H9 (cell line): ENCODE data around the gene FEZF2. TPM values are rescaled to one million over a fixed set of nuclear protein-coding genes. Genes with fewer than 3 reads are reported as not detected.

Experiments
- DNase-seq: peaks from one replicate; pipeline ENCODE4 v3.0.0-alpha.2; 2017
- H2AFZ ChIP-seq: one replicate; pipeline ENCODE4 v1.6.1; 2013; ENCODE audit warnings: mild to moderate bottlenecking, low read length, control low read depth, moderate library complexity
- H2AK5ac ChIP-seq: 2 replicates; pipeline ENCODE4 v1.6.1; 2013; ENCODE audit warnings: low read length, control low read depth, mixed read lengths; ENCODE audit not compliant: insufficient read length
- H2BK120ac ChIP-seq: one replicate; pipeline ENCODE4 v1.6.1; 2013; ENCODE audit warnings: low read depth, mild to moderate bottlenecking, low read length, control low read depth, inconsistent platforms; ENCODE audit not compliant: poor library complexity, severe bottlenecking
- H2BK12ac ChIP-seq: 2 replicates; pipeline ENCODE4 v1.6.1; 2013; ENCODE audit warnings: low read length, control low read depth, mixed read lengths, low read depth; ENCODE audit not compliant: insufficient read length
- H2BK15ac ChIP-seq: 2 replicates; pipeline ENCODE4 v1.6.1; 2013; ENCODE audit warnings: low read depth, low read length, control low read depth
- H2BK20ac ChIP-seq: one replicate; pipeline ENCODE4 v1.6.1; 2013; ENCODE audit warnings: low read depth, mild to moderate bottlenecking, low read length, control low read depth, inconsistent platforms; ENCODE audit not compliant: poor library complexity, severe bottlenecking
- H2BK5ac ChIP-seq: 2 replicates; pipeline ENCODE4 v1.6.1; 2013; ENCODE audit warnings: low read length, control low read depth, mixed read lengths; ENCODE audit not compliant: insufficient read length
- H3K14ac ChIP-seq: 2 replicates; pipeline ENCODE4 v1.6.1; 2013; ENCODE audit warnings: low read length, control low read depth; ENCODE audit not compliant: insufficient read depth
- H3K18ac ChIP-seq: 2 replicates; pipeline ENCODE4 v1.6.1; 2013; ENCODE audit warnings: low read depth, mild to moderate bottlenecking, mixed read lengths, low read length, control low read depth; ENCODE audit not compliant: insufficient read length
- H3K23ac ChIP-seq: 2 replicates; pipeline ENCODE4 v1.6.1; 2013; ENCODE audit warnings: low read length, control low read depth, mixed read lengths, low read depth; ENCODE audit not compliant: insufficient read length
- H3K23me2 ChIP-seq: 2 replicates; pipeline ENCODE4 v1.6.1; 2013; ENCODE audit warnings: low read depth, mild to moderate bottlenecking, mixed read lengths, low read length, control low read depth; ENCODE audit not compliant: insufficient read length, poor library complexity, severe bottlenecking
- H3K27ac ChIP-seq: 2 replicates; pipeline ENCODE4 v1.5.1; 2013; ENCODE audit warnings: low read length, control low read depth, mixed read lengths, low read depth; ENCODE audit not compliant: insufficient read length
- H3K27me3 ChIP-seq: 2 replicates; pipeline ENCODE4 v1.6.1; 2013; ENCODE audit warnings: low read length, control low read depth, inconsistent platforms; ENCODE audit not compliant: insufficient read depth
- H3K4ac ChIP-seq: 2 replicates; pipeline ENCODE4 v1.6.1; 2013; ENCODE audit warnings: low read depth, mild to moderate bottlenecking, control low read depth, inconsistent platforms, low read length, moderate library complexity
- H3K4me1 ChIP-seq: 2 replicates; pipeline ENCODE4 v1.6.1; 2013; ENCODE audit warnings: low read length, control low read depth, inconsistent platforms; ENCODE audit not compliant: insufficient read depth
- H3K4me2 ChIP-seq: 2 replicates; pipeline ENCODE4 v1.6.1; 2013; ENCODE audit warnings: low read length, control low read depth, mixed read lengths; ENCODE audit not compliant: insufficient read length, insufficient read depth
- H3K56ac ChIP-seq: 2 replicates; pipeline ENCODE4 v1.6.1; 2013; ENCODE audit warnings: low read depth, mild to moderate bottlenecking, mixed read lengths, low read length, control low read depth; ENCODE audit not compliant: insufficient read length
- H3K79me1 ChIP-seq: 2 replicates; pipeline ENCODE4 v1.6.1; 2013; ENCODE audit warnings: low read depth, mild to moderate bottlenecking, moderate library complexity, low read length, control low read depth, inconsistent platforms; ENCODE audit not compliant: insufficient read depth, poor library complexity, severe bottlenecking
- H3K79me2 ChIP-seq: 2 replicates; pipeline ENCODE4 v1.6.1; 2013; ENCODE audit warnings: low read length, control low read depth, inconsistent platforms; ENCODE audit not compliant: insufficient read depth
- H3K9ac ChIP-seq: 2 replicates; pipeline ENCODE4 v1.6.1; 2013; ENCODE audit warnings: low read length, control low read depth, mixed read lengths; ENCODE audit not compliant: insufficient read length; ENCODE audit errors: extremely low read depth
- H3K9me3 ChIP-seq: one replicate; pipeline ENCODE4 v1.6.1; 2013; ENCODE audit warnings: low read depth, low read length, inconsistent platforms; ENCODE audit not compliant: control insufficient read depth
- H3T11ph ChIP-seq: one replicate; pipeline ENCODE4 v1.6.1; 2013; ENCODE audit warnings: mild to moderate bottlenecking, low read length, control low read depth, inconsistent platforms
- H4K20me1 ChIP-seq: one replicate; pipeline ENCODE4 v1.6.1; 2013; ENCODE audit not compliant: control insufficient read depth, insufficient read length, insufficient read depth
- H4K5ac ChIP-seq: 2 replicates; pipeline ENCODE4 v1.6.1; 2013; ENCODE audit warnings: low read depth, mild to moderate bottlenecking, mixed read lengths, low read length, control low read depth; ENCODE audit not compliant: insufficient read length
- H4K8ac ChIP-seq: replicated peaks from 2 replicates; pipeline ENCODE4 v1.6.1; 2013; ENCODE audit warnings: low read length, control low read depth, mixed read lengths, low read depth; ENCODE audit not compliant: insufficient read length
- H4K91ac ChIP-seq: 2 replicates; pipeline ENCODE4 v1.6.1; 2013; ENCODE audit warnings: low read depth, mild to moderate bottlenecking, moderate library complexity, mixed read lengths, low read length, control low read depth; ENCODE audit not compliant: insufficient read length
- H3K27ac Mint-ChIP-seq, 3 experiments: 2 replicates in 2 of 3; 3 replicates in 1 of 3; pipeline ENCODE4 v1.8.0; 2020 to 2021; ENCODE audit warnings: mixed read lengths in 3 of 3, mild to moderate bottlenecking in 1 of 3, moderate library complexity in 1 of 3
- H3K27me3 Mint-ChIP-seq: 2 replicates; pipeline ENCODE4 v1.8.0; 2021; ENCODE audit warnings: low read depth, mild to moderate bottlenecking, moderate library complexity, mixed read lengths
- H3K36me3 Mint-ChIP-seq, 3 experiments: 2 replicates in 2 of 3; 3 replicates in 1 of 3; pipeline ENCODE4 v1.8.0; 2020 to 2021; ENCODE audit warnings: low read depth in 3 of 3, mixed read lengths in 3 of 3; ENCODE audit not compliant: insufficient read depth in 1 of 3
- H3K4me1 Mint-ChIP-seq, 2 experiments: 2 replicates each; pipeline ENCODE4 v1.8.0; 2020; ENCODE audit warnings: mixed read lengths in 2 of 2
- H3K4me3 Mint-ChIP-seq, 2 experiments: 2 replicates in 1 of 2; 3 replicates in 1 of 2; pipeline ENCODE4 v1.8.0; 2020 to 2021; ENCODE audit warnings: mild to moderate bottlenecking in 2 of 2, mixed read lengths in 2 of 2, moderate library complexity in 1 of 2
- H3K9me3 Mint-ChIP-seq, 2 experiments: 2 replicates in 1 of 2; 3 replicates in 1 of 2; pipeline ENCODE4 v1.8.0; 2020; ENCODE audit warnings: mild to moderate bottlenecking in 2 of 2, mixed read lengths in 2 of 2, moderate library complexity in 1 of 2
- CTCF ChIP-seq: fragments of 200-600 bp; sonication (generic); conservative IDR thresholded peaks from 3 replicates; pipeline ENCODE4 v1.8.0; 2021; ENCODE audit warnings: antibody characterized with exemption, mild to moderate bottlenecking
- WGBS: extraction: QIAGEN DNeasy Blood & Tissue Kit; methylation state at CpG from one replicate; pipeline ENCODE4 v1.1.7; 2013; ENCODE audit warnings: missing lambda C conversion rate, low lambda C conversion rate, mixed read lengths; ENCODE audit not compliant: insufficient read length; ENCODE audit errors: extremely low coverage; 5-methylcytosine and 5-hydroxymethylcytosine counted together
- total RNA-seq: library from RNA; stranded (reverse); gene quantifications from 2 replicates; pipeline ENCODE4 v1.2.1, GENCODE V29; 2021

FEZF2 gene
- total RNA-seq, 1 experiment from 2014 or later: 0.11 TPM

GRCh38 chr3:62403765-62404164 is 30.4 kb upstream of the FEZF2 start:
- no peak for DNase-seq
- Histone ChIP-seq H3K9me3 (no peaks in the 10 kb centered on the region), H2BK15ac (no peak overlapping the region), H2AK5ac (no peak overlapping the region), H2AFZ (no peak overlapping the region), H4K5ac (no peak overlapping the region), H3K9ac (no peak overlapping the region), H3T11ph (no peak overlapping the region), H3K4me1 (no peaks in the 10 kb centered on the region), H3K56ac (no peak overlapping the region), H2BK20ac (no peak overlapping the region), H3K79me2 (no peaks in the 10 kb centered on the region), H3K4ac (no peak overlapping the region), H3K23ac (no peak overlapping the region), H2BK120ac (no peak overlapping the region), H3K18ac (no peak overlapping the region), H3K27me3 (no peaks in the 10 kb centered on the region), H3K4me2 (no peak overlapping the region), H3K14ac (no peak overlapping the region), H3K23me2 (no peaks in the 10 kb centered on the region), H2BK5ac (no peak overlapping the region), H4K91ac (no peak overlapping the region), H4K8ac (no peak overlapping the region), H4K20me1 (no peaks in the 10 kb centered on the region), H3K79me1 (no peaks in the 10 kb centered on the region), H2BK12ac (no peak overlapping the region), H3K27ac (no peak overlapping the region)
- H3K4me1 Mint-ChIP-seq: peaks cover 0 to 8% of the 10 kb centered on the region in 2 experiments; a peak in 1 of 4 replicates
- H3K9me3 Mint-ChIP-seq: no peaks in the 10 kb centered on the region
- H3K4me3 Mint-ChIP-seq: no peak overlapping the region
- H3K36me3 Mint-ChIP-seq: no peaks in the 10 kb centered on the region
- peaks cover 40% of the 10 kb centered on the region for H3K27me3 Mint-ChIP-seq
- WGBS: no CpG with 5 or more reads among the region's 3 CpGs
- no peak overlapping the region for H3K27ac Mint-ChIP-seq
- TF ChIP-seq CTCF: no peak
